K562 (cell line): ENCODE data around the gene MDH2. TPM values are rescaled to one million over a fixed set of nuclear protein-coding genes. Genes with fewer than 3 reads are reported as not detected.

Experiments used
- DPF2 ChIP-seq: fragments of 450-650 bp; IDR thresholded peaks from 2 replicates; pipeline ENCODE4 v1.6.1; 2016
- HDGF ChIP-seq: fragments of 450-650 bp; IDR thresholded peaks from 2 replicates; pipeline ENCODE4 v1.6.1; 2016
- IFI16 ChIP-seq: fragments of 250-450 bp; sonication (Bioruptor Pico); IDR thresholded peaks from 2 replicates; pipeline ENCODE4 v2.1.2; 2022; ENCODE audit warnings: mild to moderate bottlenecking, inconsistent platforms
- IRF1 ChIP-seq: sonication (generic); formaldehyde crosslinking; IDR thresholded peaks from 2 replicates; pipeline ENCODE4 v1.8.0; 2022; ENCODE audit warnings: missing genetic modification reagents, mild to moderate bottlenecking, borderline replicate concordance
- KDM1A ChIP-seq, 2 experiments: fragments of 450-650 bp; IDR thresholded peaks; 2 replicates each; pipeline ENCODE4 v1.6.1; 2016; ENCODE audit warnings: mild to moderate bottlenecking in 2 of 2
- MCM5 ChIP-seq: fragments of 450-650 bp; IDR thresholded peaks from 2 replicates; pipeline ENCODE4 v1.6.1; 2016; ENCODE audit warnings: low read depth
- MIER1 ChIP-seq: fragments of 450-650 bp; IDR thresholded peaks from 2 replicates; pipeline ENCODE4 v1.6.1; 2016; ENCODE audit warnings: antibody characterized with exemption, mild to moderate bottlenecking, low read depth
- POLR2B ChIP-seq: fragments of 450-650 bp; IDR thresholded peaks from 2 replicates; pipeline ENCODE4 v1.6.1; 2018; ENCODE audit warnings: low read depth; ENCODE audit not compliant: partially characterized antibody
- POLR3G ChIP-seq: IDR thresholded peaks from 2 replicates; pipeline ENCODE4 v1.6.1; 2011; ENCODE audit not compliant: insufficient read length, insufficient replicate concordance; ENCODE audit errors: extremely low read depth
- SMARCE1 ChIP-seq: fragments of 450-650 bp; IDR thresholded peaks from 2 replicates; pipeline ENCODE4 v1.7.1; 2016; ENCODE audit warnings: mild to moderate bottlenecking
- TAF1 ChIP-seq: IDR thresholded peaks from 2 replicates; pipeline ENCODE4 v1.6.1; 2011; ENCODE audit warnings: mild to moderate bottlenecking, low read length, moderate library complexity; ENCODE audit not compliant: insufficient read depth, control insufficient read depth, severe bottlenecking; ENCODE audit errors: extremely low read depth
- XRCC5 ChIP-seq: fragments of 200-400 bp; formaldehyde crosslinking; IDR thresholded peaks from 2 replicates; pipeline ENCODE4 v1.6.1; 2017; ENCODE audit warnings: low read depth, mild to moderate bottlenecking, low read length
- ZKSCAN3 ChIP-seq: fragments of 250-450 bp; sonication (Bioruptor Pico); IDR thresholded peaks from 2 replicates; pipeline ENCODE4 v1.4.0; 2020
- ZNF253 ChIP-seq: fragments of 250-450 bp; sonication (Bioruptor Pico); conservative IDR thresholded peaks from 2 replicates; pipeline ENCODE4 v1.6.1; 2021; ENCODE audit warnings: mild to moderate bottlenecking
- ZNF354B ChIP-seq: fragments of 250-450 bp; sonication (Bioruptor Pico); IDR thresholded peaks from 2 replicates; pipeline ENCODE4 v1.4.0; 2020
- ZNF445 ChIP-seq: fragments of 250-450 bp; sonication (Bioruptor Pico); IDR thresholded peaks from 2 replicates; pipeline ENCODE4 v1.4.0; 2020; ENCODE audit warnings: low read depth, mild to moderate bottlenecking, moderate library complexity
- ZNF507 ChIP-seq: conservative IDR thresholded peaks from 2 replicates; pipeline ENCODE4 v1.6.1; 2017; ENCODE audit warnings: missing genetic modification characterization, missing compliant biosample characterization
- ZNF707 ChIP-seq: fragments of 250-450 bp; sonication (Bioruptor Pico); conservative IDR thresholded peaks from 2 replicates; pipeline ENCODE4 v1.8.0; 2022; ENCODE audit warnings: inconsistent platforms, mild to moderate bottlenecking, moderate library complexity
- polyA plus RNA-seq, 8 experiments: library from polyadenylated mRNA; depleted of rRNA in 4 of 8; stranded (reverse) in 5 of 8; unstranded in 3 of 8; fragments of >200 nt; fragmentation: Nextera tagmentation in 2 of 8; fragmentation: Illumina TruSeq in 1 of 8; extraction: Ambion mirVana in 2 of 8; extraction: Trizol in 1 of 8; gene quantifications; 2 replicates each; pipeline versions ENCODE4 v1.2.1 to v1.2.3, GENCODE V29; 2011 to 2014; ENCODE audit warnings: inconsistent platforms in 1 of 8, missing spikeins in 1 of 8
- total RNA-seq, 7 experiments: library from RNA; depleted of rRNA in 6 of 7; stranded (reverse); fragments of >200 nt in 6 of 7; fragmentation: Illumina TruSeq in 2 of 7; extraction: Trizol in 2 of 7; gene quantifications; 2 replicates each; pipeline versions ENCODE4 v1.2.1 to v1.2.3, GENCODE V29; 2011 to 2021; ENCODE audit warnings: low replicate concordance in 1 of 7
- TF ChIP-seq, protein P1 (sequence below): fragments of 250-450 bp; sonication (Bioruptor Pico); IDR thresholded peaks from 2 replicates; pipeline ENCODE4 v1.8.0; 2021; ENCODE audit warnings: borderline replicate concordance, mild to moderate bottlenecking, moderate library complexity; ENCODE audit not compliant: poor library complexity, severe bottlenecking
- TF ChIP-seq, protein P2 (sequence below): fragments of 450-650 bp; IDR thresholded peaks from 2 replicates; pipeline ENCODE4 v1.6.1; 2018; ENCODE audit not compliant: partially characterized antibody
- TF ChIP-seq, protein P3 (sequence below): sonication (generic); formaldehyde crosslinking; IDR thresholded peaks from 2 replicates; pipeline ENCODE4 v1.8.0; 2022; ENCODE audit warnings: missing genetic modification reagents, mild to moderate bottlenecking, borderline replicate concordance
- TF ChIP-seq, protein P4 (sequence below): conservative IDR thresholded peaks from 2 replicates; pipeline ENCODE4 v1.6.1; 2011; ENCODE audit warnings: low read depth, mild to moderate bottlenecking, low read length; ENCODE audit not compliant: control insufficient read depth

Gene MDH2
- total and polyA plus RNA-seq, 9 of the 15 experiments (the other 6 are each of a cell fraction or from before 2014, with no cell fraction given) = 106 to 701 (median 242) TPM

GRCh38 chr7:76049295-76049694, 1.4 kb downstream of the MDH2 start (continued):
- TF ChIP-seq XRCC5 (no peak), IFI16 (CRISPR knock-in tag) (no peak), ZNF354B (CRISPR knock-in tag) (no peak), DPF2 (peak; percentile 56), POLR3G (no peak), HDGF (0 out of 2 replicates have a peak, but pooled peaks have one; percentile 58), IRF1 (no peak), KDM1A (IDR thresholded peaks at IDR 0.05) (peak in 1 of 2 experiments; percentile 36; a peak in 1 of 4 replicates), ZNF707 (CRISPR knock-in tag) (no peak), ZKSCAN3 (no peak), ZNF253 (CRISPR knock-in tag) (no peak), POLR2B (no peak), ZNF507 (no peak), TAF1 (no peak), SMARCE1 (0 out of 2 replicates have a peak, but pooled peaks have one; percentile 27), ZNF445 (CRISPR knock-in tag) (no peak), MIER1 (no peak), MCM5 (no peak)
- TF ChIP-seq, protein P1, sequence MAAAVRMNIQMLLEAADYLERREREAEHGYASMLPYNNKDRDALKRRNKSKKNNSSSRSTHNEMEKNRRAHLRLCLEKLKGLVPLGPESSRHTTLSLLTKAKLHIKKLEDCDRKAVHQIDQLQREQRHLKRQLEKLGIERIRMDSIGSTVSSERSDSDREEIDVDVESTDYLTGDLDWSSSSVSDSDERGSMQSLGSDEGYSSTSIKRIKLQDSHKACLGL = no peak
- TF ChIP-seq, protein P2, sequence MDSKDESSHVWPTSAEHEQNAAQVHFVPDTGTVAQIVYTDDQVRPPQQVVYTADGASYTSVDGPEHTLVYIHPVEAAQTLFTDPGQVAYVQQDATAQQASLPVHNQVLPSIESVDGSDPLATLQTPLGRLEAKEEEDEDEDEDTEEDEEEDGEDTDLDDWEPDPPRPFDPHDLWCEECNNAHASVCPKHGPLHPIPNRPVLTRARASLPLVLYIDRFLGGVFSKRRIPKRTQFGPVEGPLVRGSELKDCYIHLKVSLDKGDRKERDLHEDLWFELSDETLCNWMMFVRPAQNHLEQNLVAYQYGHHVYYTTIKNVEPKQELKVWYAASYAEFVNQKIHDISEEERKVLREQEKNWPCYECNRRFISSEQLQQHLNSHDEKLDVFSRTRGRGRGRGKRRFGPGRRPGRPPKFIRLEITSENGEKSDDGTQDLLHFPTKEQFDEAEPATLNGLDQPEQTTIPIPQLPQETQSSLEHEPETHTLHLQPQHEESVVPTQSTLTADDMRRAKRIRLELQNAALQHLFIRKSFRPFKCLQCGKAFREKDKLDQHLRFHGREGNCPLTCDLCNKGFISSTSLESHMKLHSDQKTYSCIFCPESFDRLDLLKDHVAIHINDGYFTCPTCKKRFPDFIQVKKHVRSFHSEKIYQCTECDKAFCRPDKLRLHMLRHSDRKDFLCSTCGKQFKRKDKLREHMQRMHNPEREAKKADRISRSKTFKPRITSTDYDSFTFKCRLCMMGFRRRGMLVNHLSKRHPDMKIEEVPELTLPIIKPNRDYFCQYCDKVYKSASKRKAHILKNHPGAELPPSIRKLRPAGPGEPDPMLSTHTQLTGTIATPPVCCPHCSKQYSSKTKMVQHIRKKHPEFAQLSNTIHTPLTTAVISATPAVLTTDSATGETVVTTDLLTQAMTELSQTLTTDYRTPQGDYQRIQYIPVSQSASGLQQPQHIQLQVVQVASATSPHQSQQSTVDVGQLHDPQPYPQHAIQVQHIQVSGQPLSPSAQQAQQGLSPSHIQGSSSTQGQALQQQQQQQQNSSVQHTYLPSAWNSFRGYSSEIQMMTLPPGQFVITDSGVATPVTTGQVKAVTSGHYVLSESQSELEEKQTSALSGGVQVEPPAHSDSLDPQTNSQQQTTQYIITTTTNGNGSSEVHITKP = peak; percentile 30
- TF ChIP-seq, protein P3, sequence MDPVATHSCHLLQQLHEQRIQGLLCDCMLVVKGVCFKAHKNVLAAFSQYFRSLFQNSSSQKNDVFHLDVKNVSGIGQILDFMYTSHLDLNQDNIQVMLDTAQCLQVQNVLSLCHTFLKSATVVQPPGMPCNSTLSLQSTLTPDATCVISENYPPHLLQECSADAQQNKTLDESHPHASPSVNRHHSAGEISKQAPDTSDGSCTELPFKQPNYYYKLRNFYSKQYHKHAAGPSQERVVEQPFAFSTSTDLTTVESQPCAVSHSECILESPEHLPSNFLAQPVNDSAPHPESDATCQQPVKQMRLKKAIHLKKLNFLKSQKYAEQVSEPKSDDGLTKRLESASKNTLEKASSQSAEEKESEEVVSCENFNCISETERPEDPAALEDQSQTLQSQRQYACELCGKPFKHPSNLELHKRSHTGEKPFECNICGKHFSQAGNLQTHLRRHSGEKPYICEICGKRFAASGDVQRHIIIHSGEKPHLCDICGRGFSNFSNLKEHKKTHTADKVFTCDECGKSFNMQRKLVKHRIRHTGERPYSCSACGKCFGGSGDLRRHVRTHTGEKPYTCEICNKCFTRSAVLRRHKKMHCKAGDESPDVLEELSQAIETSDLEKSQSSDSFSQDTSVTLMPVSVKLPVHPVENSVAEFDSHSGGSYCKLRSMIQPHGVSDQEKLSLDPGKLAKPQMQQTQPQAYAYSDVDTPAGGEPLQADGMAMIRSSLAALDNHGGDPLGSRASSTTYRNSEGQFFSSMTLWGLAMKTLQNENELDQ (CRISPR knock-in tag) = no peak
- TF ChIP-seq, protein P4, sequence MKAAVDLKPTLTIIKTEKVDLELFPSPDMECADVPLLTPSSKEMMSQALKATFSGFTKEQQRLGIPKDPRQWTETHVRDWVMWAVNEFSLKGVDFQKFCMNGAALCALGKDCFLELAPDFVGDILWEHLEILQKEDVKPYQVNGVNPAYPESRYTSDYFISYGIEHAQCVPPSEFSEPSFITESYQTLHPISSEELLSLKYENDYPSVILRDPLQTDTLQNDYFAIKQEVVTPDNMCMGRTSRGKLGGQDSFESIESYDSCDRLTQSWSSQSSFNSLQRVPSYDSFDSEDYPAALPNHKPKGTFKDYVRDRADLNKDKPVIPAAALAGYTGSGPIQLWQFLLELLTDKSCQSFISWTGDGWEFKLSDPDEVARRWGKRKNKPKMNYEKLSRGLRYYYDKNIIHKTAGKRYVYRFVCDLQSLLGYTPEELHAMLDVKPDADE = 0 out of 2 replicates have a peak, but pooled peaks have one; percentile 42
